Mesenchymal stem cell (in vitro differentiated cells and primary cell): ENCODE data around the gene NUDT22.

ENCODE experiments used
- DNase-seq: peaks from one replicate; pipeline ENCODE4 v3.0.0-alpha.2; 2013
- H2AFZ ChIP-seq: one replicate; pipeline ENCODE4 v1.6.1; 2013; ENCODE audit warnings: low read depth, mild to moderate bottlenecking, control low read depth, inconsistent platforms, low read length, moderate library complexity
- H2AK5ac ChIP-seq: 2 replicates; pipeline ENCODE4 v1.6.1; 2013; ENCODE audit warnings: low read length, moderate library complexity, mild to moderate bottlenecking, inconsistent platforms; ENCODE audit not compliant: severe bottlenecking
- H2BK120ac ChIP-seq: one replicate; pipeline ENCODE4 v1.6.1; 2013; ENCODE audit warnings: low read depth, mild to moderate bottlenecking, inconsistent platforms, low read length, moderate library complexity
- H2BK12ac ChIP-seq, 2 experiments: one replicate each; pipeline ENCODE4 v1.6.1; 2013; ENCODE audit warnings: inconsistent platforms in 2 of 2, low read length in 2 of 2, mild to moderate bottlenecking in 2 of 2, moderate library complexity in 2 of 2, control low read depth in 1 of 2
- H2BK15ac ChIP-seq: one replicate; pipeline ENCODE4 v1.6.1; 2013; ENCODE audit warnings: mild to moderate bottlenecking, low read depth, inconsistent platforms; ENCODE audit not compliant: poor library complexity, severe bottlenecking
- H2BK5ac ChIP-seq: 2 replicates; pipeline ENCODE4 v1.6.1; 2013; ENCODE audit warnings: low read depth, mild to moderate bottlenecking, low read length, control low read depth, inconsistent platforms; ENCODE audit not compliant: poor library complexity, severe bottlenecking
- H3K14ac ChIP-seq, 2 experiments: one replicate each; pipeline ENCODE4 v1.6.1; 2013; ENCODE audit warnings: inconsistent platforms in 2 of 2, low read length in 2 of 2, control low read depth in 1 of 2, mild to moderate bottlenecking in 1 of 2, moderate library complexity in 1 of 2
- H3K18ac ChIP-seq, 2 experiments: one replicate each; pipeline ENCODE4 v1.6.1; 2013; ENCODE audit warnings: inconsistent platforms in 2 of 2, low read length in 2 of 2, control low read depth in 1 of 2, low read depth in 1 of 2, mild to moderate bottlenecking in 1 of 2
- H3K23ac ChIP-seq, 2 experiments: one replicate each; pipeline ENCODE4 v1.6.1; 2013; ENCODE audit warnings: inconsistent platforms in 2 of 2, low read length in 2 of 2, mild to moderate bottlenecking in 2 of 2, moderate library complexity in 2 of 2, control low read depth in 1 of 2
- H3K27ac ChIP-seq: 2 replicates; pipeline ENCODE4 v1.5.1; 2013; ENCODE audit warnings: mild to moderate bottlenecking, moderate library complexity, low read length, control low read depth, inconsistent platforms; ENCODE audit not compliant: poor library complexity, severe bottlenecking
- H3K27me3 ChIP-seq, 2 experiments: 2 replicates each; pipeline versions ENCODE4 v1.6.1 to v1.7.0; 2013; ENCODE audit warnings: low read length in 2 of 2, mild to moderate bottlenecking in 2 of 2, moderate library complexity in 2 of 2, control low read depth in 1 of 2, inconsistent platforms in 1 of 2; ENCODE audit not compliant: control insufficient read depth in 1 of 2, insufficient read depth in 1 of 2
- H3K36me3 ChIP-seq, 2 experiments: 2 replicates each; pipeline versions ENCODE4 v1.6.1 to v1.7.0; 2013; ENCODE audit warnings: low read length in 2 of 2, control low read depth in 1 of 2, inconsistent platforms in 1 of 2, low read depth in 1 of 2, mild to moderate bottlenecking in 1 of 2; ENCODE audit not compliant: insufficient read depth in 2 of 2, control insufficient read depth in 1 of 2
- H3K4ac ChIP-seq, 2 experiments: one replicate each; pipeline ENCODE4 v1.6.1; 2013; ENCODE audit warnings: inconsistent platforms in 2 of 2, low read length in 2 of 2, mild to moderate bottlenecking in 2 of 2, moderate library complexity in 2 of 2, control low read depth in 1 of 2, low read depth in 1 of 2
- H3K4me1 ChIP-seq: 2 replicates; pipeline ENCODE4 v1.6.1; 2013; ENCODE audit warnings: low read depth, low read length, control low read depth; ENCODE audit not compliant: control insufficient read depth, insufficient read depth
- H3K4me2 ChIP-seq: 2 replicates; pipeline ENCODE4 v1.6.1; 2013; ENCODE audit warnings: low read length, mild to moderate bottlenecking, inconsistent platforms; ENCODE audit not compliant: poor library complexity, severe bottlenecking
- H3K4me3 ChIP-seq, 2 experiments: 2 replicates each; pipeline versions ENCODE4 v1.5.1 to v1.7.0; 2013; ENCODE audit warnings: low read length in 2 of 2, mild to moderate bottlenecking in 2 of 2, control low read depth in 1 of 2, low read depth in 1 of 2; ENCODE audit not compliant: insufficient read depth in 1 of 2
- H3K79me1 ChIP-seq: replicated peaks from 2 replicates; pipeline ENCODE4 v1.6.1; 2013; ENCODE audit warnings: mild to moderate bottlenecking, control low read depth, low read length, inconsistent platforms; ENCODE audit not compliant: poor library complexity, severe bottlenecking
- H3K9ac ChIP-seq: 2 replicates; pipeline ENCODE4 v1.7.0; 2013; ENCODE audit warnings: mild to moderate bottlenecking, low read length, moderate library complexity
- H3K9me3 ChIP-seq: 2 replicates; pipeline ENCODE4 v1.7.0; 2013; ENCODE audit warnings: mild to moderate bottlenecking, low read length; ENCODE audit not compliant: control insufficient read depth
- H4K8ac ChIP-seq: one replicate; pipeline ENCODE4 v1.6.1; 2013; ENCODE audit warnings: inconsistent platforms, mild to moderate bottlenecking, low read length, moderate library complexity
- H4K91ac ChIP-seq: one replicate; pipeline ENCODE4 v1.6.1; 2013; ENCODE audit warnings: mild to moderate bottlenecking, low read length, inconsistent platforms
- WGBS: methylation state at CpG from one replicate; pipeline ENCODE4 v1.1.7; 2013; ENCODE audit warnings: mixed read lengths; 5-methylcytosine and 5-hydroxymethylcytosine counted together

Gene NUDT22

GRCh38 chr11:64241491-64242374 is 15.7 kb downstream of the NUDT22 start:
- Histone ChIP-seq H3K4me3 (peak overlapping the region; percentile 74 to 89), H2AFZ (no peak overlapping the region), H3K36me3 (peaks cover 42 to 51% of the 10 kb centered on the region in 2 experiments), H2BK15ac (peak overlapping the region; percentile 99), H3K18ac (peak overlapping the region; percentile 14 to 90), H3K4me2 (peak overlapping the region; percentile 95), H3K79me1 (peaks cover 17% of the 10 kb centered on the region), H3K14ac (peak overlapping the region in 1 of 2 experiments; percentile 82), H3K23ac (peak overlapping the region in 1 of 2 experiments; percentile 10), H2AK5ac (peak overlapping the region; percentile 59), H3K9ac (peak overlapping the region; percentile 91), H4K91ac (peak overlapping the region; percentile 89), H3K4ac (peak overlapping the region; percentile 40 to 98), H3K27me3 (no peaks in the 10 kb centered on the region), H3K27ac (peak overlapping the region; percentile 36), H2BK12ac (peak overlapping the region in 1 of 2 experiments; percentile 65), H3K4me1 (peaks cover 37% of the 10 kb centered on the region), H4K8ac (peak overlapping the region; percentile 78), H3K9me3 (no peaks in the 10 kb centered on the region), H2BK5ac (peak overlapping the region; percentile 54), H2BK120ac (peak overlapping the region; percentile 82)
- under 1% methylated on average over 47 of the region's 63 CpGs for WGBS
- peak; percentile 59 for DNase-seq

- Histone ChIP-seq H2BK12ac (no peak overlapping the region), H3K14ac (peak overlapping the region in 1 of 2 experiments; percentile 33), H3K9ac (peak overlapping the region; percentile 91), H3K4me1 (peaks cover 41% of the 10 kb centered on the region), H2AFZ (no peak overlapping the region), H3K36me3 (peaks cover 29 to 38% of the 10 kb centered on the region in 2 experiments), H2BK5ac (no peak overlapping the region), H2BK120ac (no peak overlapping the region), H4K8ac (no peak overlapping the region), H3K4me2 (no peak overlapping the region), H2AK5ac (no peak overlapping the region), H3K27me3 (no peaks in the 10 kb centered on the region), H3K4ac (no peak overlapping the region), H3K79me1 (peaks cover 9% of the 10 kb centered on the region), H3K4me3 (peak overlapping the region in 1 of 2 experiments; percentile 89), H3K27ac (peak overlapping the region; percentile 0), H3K23ac (peak overlapping the region in 1 of 2 experiments; percentile 61), H2BK15ac (no peak overlapping the region), H3K9me3 (no peaks in the 10 kb centered on the region), H3K18ac (no peak overlapping the region), H4K91ac (no peak overlapping the region)
- 81% methylated on average over 5 of the region's 8 CpGs for WGBS
- no peak for DNase-seq
Measured at GRCh38 chr11:64243236-64243854, 17.3 kb downstream of the NUDT22 start.

- Histone ChIP-seq H3K27me3 (no peaks in the 10 kb centered on the region), H2BK120ac (no peak overlapping the region), H3K4me3 (peak overlapping the region in 1 of 2 experiments; percentile 51), H2BK12ac (no peak overlapping the region), H3K23ac (no peak overlapping the region), H2AK5ac (no peak overlapping the region), H4K8ac (no peak overlapping the region), H3K79me1 (peaks cover 10% of the 10 kb centered on the region), H3K14ac (no peak overlapping the region), H2AFZ (no peak overlapping the region), H3K4me1 (peaks cover 41% of the 10 kb centered on the region), H3K18ac (no peak overlapping the region), H3K36me3 (peaks cover 22 to 30% of the 10 kb centered on the region in 2 experiments), H4K91ac (no peak overlapping the region), H3K9ac (peak overlapping the region; percentile 93), H3K9me3 (no peaks in the 10 kb centered on the region), H2BK5ac (no peak overlapping the region), H3K4me2 (no peak overlapping the region), H3K4ac (no peak overlapping the region), H3K27ac (peak overlapping the region; percentile 1), H2BK15ac (no peak overlapping the region)
- WGBS: 76% methylated on average over 3 of the region's 5 CpGs
- no peak for DNase-seq
Measured at GRCh38 chr11:64244107-64244506, 18.0 kb downstream of the NUDT22 start.

GRCh38 chr11:64244966-64245365 is 18.9 kb downstream of the NUDT22 start:
- peaks cover 6% of the 10 kb centered on the region for H3K79me1 ChIP-seq
- peak overlapping the region; percentile 27 for H2BK120ac ChIP-seq
- no peak overlapping the region for H4K91ac ChIP-seq
- H2AFZ ChIP-seq: no peak overlapping the region
- peak overlapping the region; percentile 93 for H3K9ac ChIP-seq
- no peak overlapping the region for H2BK15ac ChIP-seq
- peak overlapping the region; percentile 79 for H3K27ac ChIP-seq
- DNase-seq: no peak
- peak overlapping the region in 1 of 2 experiments; percentile 29 for H3K18ac ChIP-seq
- WGBS: 100% methylated on average over 1 of the region's 6 CpGs
- H4K8ac ChIP-seq: peak overlapping the region; percentile 12
- no peaks in the 10 kb centered on the region for H3K9me3 ChIP-seq
- H3K14ac ChIP-seq: peak overlapping the region in 1 of 2 experiments; percentile 57
- H2BK12ac ChIP-seq: peak overlapping the region in 1 of 2 experiments; percentile 60
- peak overlapping the region; percentile 68 for H2AK5ac ChIP-seq
- no peaks in the 10 kb centered on the region for H3K27me3 ChIP-seq
- peak overlapping the region; percentile 75 to 95 for H3K4me3 ChIP-seq
- peaks cover 41% of the 10 kb centered on the region for H3K4me1 ChIP-seq
- H3K4me2 ChIP-seq: peak overlapping the region; percentile 89
- peaks cover 15 to 26% of the 10 kb centered on the region in 2 experiments for H3K36me3 ChIP-seq
- H3K4ac ChIP-seq: peak overlapping the region in 1 of 2 experiments; percentile 38
- peak overlapping the region; percentile 10 for H2BK5ac ChIP-seq
- peak overlapping the region in 1 of 2 experiments; percentile 81 for H3K23ac ChIP-seq
